Liver (tissue), 3 donors: ENCODE data around the gene CUL7.

ENCODE experiments used
- CTCF ChIP-seq: fragments of 150-350 bp; IDR thresholded peaks from 2 replicates; pipeline ENCODE4 v1.5.1; 2017; ENCODE audit warnings: improper control_type of control experiment, low read depth, low read length; ENCODE audit not compliant: missing input control
- GABPA ChIP-seq, 2 donors: IDR thresholded peaks in 1 of 2; conservative IDR thresholded peaks in 1 of 2; 2 replicates each; pipeline ENCODE4 v1.6.1; 2016; ENCODE audit warnings: antibody characterized with exemption in 2 of 2, mild to moderate bottlenecking in 1 of 2, moderate library complexity in 1 of 2
- JUND ChIP-seq, 2 donors: IDR thresholded peaks; 2 replicates each; pipeline ENCODE4 v1.6.1; 2016; ENCODE audit warnings: antibody characterized with exemption in 2 of 2
- MAX ChIP-seq: IDR thresholded peaks from 2 replicates; pipeline ENCODE4 v1.6.1; 2016; ENCODE audit warnings: antibody characterized with exemption
- NR2F2 ChIP-seq: IDR thresholded peaks from 2 replicates; pipeline ENCODE4 v1.6.1; 2016; ENCODE audit warnings: antibody characterized with exemption
- RXRA ChIP-seq, 2 donors: IDR thresholded peaks; 2 replicates each; pipeline ENCODE4 v1.6.1; 2017 to 2018; ENCODE audit warnings: antibody characterized with exemption in 2 of 2, mild to moderate bottlenecking in 1 of 2
- TAF1 ChIP-seq: conservative IDR thresholded peaks from 2 replicates; pipeline ENCODE4 v1.6.1; 2016; ENCODE audit warnings: antibody characterized with exemption, mild to moderate bottlenecking
- YY1 ChIP-seq: IDR thresholded peaks from 2 replicates; pipeline ENCODE4 v1.6.1; 2016; ENCODE audit warnings: antibody characterized with exemption, mild to moderate bottlenecking
- TF ChIP-seq, protein P1 (sequence below): IDR thresholded peaks from 2 replicates; pipeline ENCODE4 v1.6.1; 2016; ENCODE audit warnings: antibody characterized with exemption
- TF ChIP-seq, protein P2 (sequence below): IDR thresholded peaks from 2 replicates; pipeline ENCODE4 v1.6.1; 2016; ENCODE audit warnings: antibody characterized with exemption, mild to moderate bottlenecking
- TF ChIP-seq, protein P3 (sequence below): IDR thresholded peaks from 2 replicates; pipeline ENCODE4 v1.6.1; 2016; ENCODE audit warnings: antibody characterized with exemption
- donor health status: healthy.
- donor health status: healthy.

DNA sequence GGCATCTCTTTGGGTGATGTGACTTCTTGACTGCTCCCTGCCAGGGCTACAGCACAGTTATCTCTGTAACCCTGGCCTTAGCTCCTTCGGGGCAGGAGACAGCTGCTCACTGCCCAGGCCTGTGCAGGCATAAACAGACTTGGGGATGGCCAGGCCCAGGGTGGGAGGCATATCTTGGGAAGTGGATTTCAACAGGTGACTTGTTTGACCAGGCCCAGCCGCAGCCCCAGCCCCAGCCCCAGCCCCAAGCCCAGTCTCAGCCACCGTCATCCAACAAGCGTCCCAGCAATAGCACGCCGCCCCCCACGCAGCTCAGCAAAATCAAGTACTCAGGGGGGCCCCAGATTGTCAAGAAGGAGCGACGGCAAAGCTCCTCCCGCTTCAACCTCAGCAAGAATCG is 47.4 kb downstream of the CUL7 start:
- TF ChIP-seq, protein P1, sequence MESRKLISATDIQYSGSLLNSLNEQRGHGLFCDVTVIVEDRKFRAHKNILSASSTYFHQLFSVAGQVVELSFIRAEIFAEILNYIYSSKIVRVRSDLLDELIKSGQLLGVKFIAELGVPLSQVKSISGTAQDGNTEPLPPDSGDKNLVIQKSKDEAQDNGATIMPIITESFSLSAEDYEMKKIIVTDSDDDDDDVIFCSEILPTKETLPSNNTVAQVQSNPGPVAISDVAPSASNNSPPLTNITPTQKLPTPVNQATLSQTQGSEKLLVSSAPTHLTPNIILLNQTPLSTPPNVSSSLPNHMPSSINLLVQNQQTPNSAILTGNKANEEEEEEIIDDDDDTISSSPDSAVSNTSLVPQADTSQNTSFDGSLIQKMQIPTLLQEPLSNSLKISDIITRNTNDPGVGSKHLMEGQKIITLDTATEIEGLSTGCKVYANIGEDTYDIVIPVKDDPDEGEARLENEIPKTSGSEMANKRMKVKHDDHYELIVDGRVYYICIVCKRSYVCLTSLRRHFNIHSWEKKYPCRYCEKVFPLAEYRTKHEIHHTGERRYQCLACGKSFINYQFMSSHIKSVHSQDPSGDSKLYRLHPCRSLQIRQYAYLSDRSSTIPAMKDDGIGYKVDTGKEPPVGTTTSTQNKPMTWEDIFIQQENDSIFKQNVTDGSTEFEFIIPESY, result no peak
- TF ChIP-seq CTCF (no peak), GABPA (IDR thresholded peaks at IDR 0.05 in 1 of 2, conservative IDR thresholded peaks at IDR 0.05 in 1 of 2) (no peak), TAF1 (no peak), NR2F2 (no peak), YY1 (no peak), MAX (no peak), RXRA (IDR thresholded peaks at IDR 0.05) (no peak), JUND (IDR thresholded peaks at IDR 0.05) (no peak)
- TF ChIP-seq, protein P2, sequence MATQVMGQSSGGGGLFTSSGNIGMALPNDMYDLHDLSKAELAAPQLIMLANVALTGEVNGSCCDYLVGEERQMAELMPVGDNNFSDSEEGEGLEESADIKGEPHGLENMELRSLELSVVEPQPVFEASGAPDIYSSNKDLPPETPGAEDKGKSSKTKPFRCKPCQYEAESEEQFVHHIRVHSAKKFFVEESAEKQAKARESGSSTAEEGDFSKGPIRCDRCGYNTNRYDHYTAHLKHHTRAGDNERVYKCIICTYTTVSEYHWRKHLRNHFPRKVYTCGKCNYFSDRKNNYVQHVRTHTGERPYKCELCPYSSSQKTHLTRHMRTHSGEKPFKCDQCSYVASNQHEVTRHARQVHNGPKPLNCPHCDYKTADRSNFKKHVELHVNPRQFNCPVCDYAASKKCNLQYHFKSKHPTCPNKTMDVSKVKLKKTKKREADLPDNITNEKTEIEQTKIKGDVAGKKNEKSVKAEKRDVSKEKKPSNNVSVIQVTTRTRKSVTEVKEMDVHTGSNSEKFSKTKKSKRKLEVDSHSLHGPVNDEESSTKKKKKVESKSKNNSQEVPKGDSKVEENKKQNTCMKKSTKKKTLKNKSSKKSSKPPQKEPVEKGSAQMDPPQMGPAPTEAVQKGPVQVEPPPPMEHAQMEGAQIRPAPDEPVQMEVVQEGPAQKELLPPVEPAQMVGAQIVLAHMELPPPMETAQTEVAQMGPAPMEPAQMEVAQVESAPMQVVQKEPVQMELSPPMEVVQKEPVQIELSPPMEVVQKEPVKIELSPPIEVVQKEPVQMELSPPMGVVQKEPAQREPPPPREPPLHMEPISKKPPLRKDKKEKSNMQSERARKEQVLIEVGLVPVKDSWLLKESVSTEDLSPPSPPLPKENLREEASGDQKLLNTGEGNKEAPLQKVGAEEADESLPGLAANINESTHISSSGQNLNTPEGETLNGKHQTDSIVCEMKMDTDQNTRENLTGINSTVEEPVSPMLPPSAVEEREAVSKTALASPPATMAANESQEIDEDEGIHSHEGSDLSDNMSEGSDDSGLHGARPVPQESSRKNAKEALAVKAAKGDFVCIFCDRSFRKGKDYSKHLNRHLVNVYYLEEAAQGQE, result no peak
- TF ChIP-seq, protein P3, sequence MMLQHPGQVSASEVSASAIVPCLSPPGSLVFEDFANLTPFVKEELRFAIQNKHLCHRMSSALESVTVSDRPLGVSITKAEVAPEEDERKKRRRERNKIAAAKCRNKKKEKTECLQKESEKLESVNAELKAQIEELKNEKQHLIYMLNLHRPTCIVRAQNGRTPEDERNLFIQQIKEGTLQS, result no peak
